PC-3 (cell line): ENCODE data around the gene GPR63.

Experiments used
- CTCF ChIP-seq: fragments of 300-600 bp; sonication (generic); conservative IDR thresholded peaks from 2 replicates; pipeline ENCODE4 v1.5.1; 2017; ENCODE audit warnings: antibody characterized with exemption, low read depth, mild to moderate bottlenecking, low read length
- EZH2 ChIP-seq: fragments of 300-600 bp; sonication (generic); IDR thresholded peaks from one replicate; pipeline ENCODE4 v1.6.1; 2017; ENCODE audit warnings: antibody characterized with exemption, mild to moderate bottlenecking, low read length; ENCODE audit not compliant: unreplicated experiment

- TF ChIP-seq CTCF, result no peak
- TF ChIP-seq EZH2, result no peak
These were observed 15.3 kb upstream of the GPR63 start for GRCh38 chr6:96852605-96853004.
